Measurements from ENCODE around the gene DCDC2C. TPM values are rescaled to one million over a fixed set of nuclear protein-coding genes. Genes with fewer than 3 reads are reported as not detected.

Gene DCDC2C
- total and polyA plus RNA-seq, 10 donors = 0.03 to 0.22 TPM; not detected in 8

GRCh38 chr2:3672861-3673678, 30.3 kb upstream of the DCDC2C start:
- 75 to 85% (median 82%) methylated on average over 9 of the region's 9 CpGs for WGBS, 5 donors
- Histone ChIP-seq H3K27me3 (replicated peaks in 1 of 7) (no peaks in the 10 kb centered on the region), H3K9me3 (no peaks in the 10 kb centered on the region), H3K4me1 (no peaks in the 10 kb centered on the region), H3K36me3 (no peaks in the 10 kb centered on the region), H3K4me3 (no peak overlapping the region), H3K27ac (no peak overlapping the region)
- TF ChIP-seq POLR2AphosphoS5 (IDR thresholded peaks at IDR 0.05) (no peak), POLR2A (IDR thresholded peaks at IDR 0.05) (no peak), CTCF (IDR thresholded peaks at IDR 0.05 in 8 of 11, conservative IDR thresholded peaks at IDR 0.05 in 3 of 11) (no peak)
- no peak for DNase-seq
- intact Hi-C loops (cut with DNase I; ENCODE audit: low total_unique reads) = no loop called here

- WGBS, 5 donors = 85 to 92% (median 90%) methylated on average over 8 to 9 of the region's 9 CpGs
- H3K27ac ChIP-seq = no peak overlapping the region
Observed at GRCh38 chr2:3674066-3674845, 29.1 kb upstream of the DCDC2C start.

GRCh38 chr2:3675687-3676086, 27.7 kb upstream of the DCDC2C start:
- WGBS, 5 donors = 83 to 93% (median 90%) methylated on average over 4 of the region's 4 CpGs
- Histone ChIP-seq H3K27ac (no peak overlapping the region), H3K4me1 (no peaks in the 10 kb centered on the region), H3K27me3 (replicated peaks in 1 of 7) (no peaks in the 10 kb centered on the region), H3K36me3 (no peaks in the 10 kb centered on the region), H3K4me3 (no peak overlapping the region), H3K9me3 (no peaks in the 10 kb centered on the region)
- no peak for DNase-seq
- no peak for TF ChIP-seq POLR2A (IDR thresholded peaks at IDR 0.05)
- TF ChIP-seq POLR2AphosphoS5 (IDR thresholded peaks at IDR 0.05) = no peak
- TF ChIP-seq CTCF (IDR thresholded peaks at IDR 0.05 in 8 of 11, conservative IDR thresholded peaks at IDR 0.05 in 3 of 11) = no peak
- intact Hi-C loops (cut with DNase I; ENCODE audit: low total_unique reads) = no loop called here

More at GRCh38 chr2:3674066-3674845, 29.1 kb upstream of the DCDC2C start:
- no peaks in the 10 kb centered on the region for H3K9me3 ChIP-seq
- H3K36me3 ChIP-seq = no peaks in the 10 kb centered on the region
- intact Hi-C loops (cut with DNase I; ENCODE audit: low total_unique reads) = no loop called here
- H3K4me3 ChIP-seq = no peak overlapping the region
- no peaks in the 10 kb centered on the region for H3K4me1 ChIP-seq
- no peak for DNase-seq
- TF ChIP-seq CTCF (IDR thresholded peaks at IDR 0.05 in 8 of 11, conservative IDR thresholded peaks at IDR 0.05 in 3 of 11) = no peak
- no peak for TF ChIP-seq POLR2A (IDR thresholded peaks at IDR 0.05)
- no peak for TF ChIP-seq POLR2AphosphoS5 (IDR thresholded peaks at IDR 0.05)
- H3K27me3 ChIP-seq (replicated peaks in 1 of 7) = no peaks in the 10 kb centered on the region

GRCh38 chr2:3677436-3677835, 25.9 kb upstream of the DCDC2C start:
- Histone ChIP-seq H3K27me3 (replicated peaks in 1 of 7) (no peaks in the 10 kb centered on the region), H3K9me3 (no peaks in the 10 kb centered on the region), H3K36me3 (no peaks in the 10 kb centered on the region), H3K4me3 (no peak overlapping the region), H3K27ac (no peak overlapping the region), H3K4me1 (no peaks in the 10 kb centered on the region)
- intact Hi-C loops (cut with DNase I; ENCODE audit: low total_unique reads) = no loop called here
- no peak for TF ChIP-seq CTCF (IDR thresholded peaks at IDR 0.05 in 8 of 11, conservative IDR thresholded peaks at IDR 0.05 in 3 of 11)
- no peak for TF ChIP-seq POLR2AphosphoS5 (IDR thresholded peaks at IDR 0.05)
- TF ChIP-seq POLR2A (IDR thresholded peaks at IDR 0.05) = no peak
- no peak for DNase-seq
- 82 to 92% (median 85%) methylated on average over 9 of the region's 9 CpGs for WGBS, 5 donors

Data from spleen (tissue), 11 donors.